RWPE2 (cell line): ENCODE results near the gene TICAM2.

Experiments used
- ATAC-seq: fragments of 200-7000 bp; cut with Tn5 transposase; 3 replicates; pipeline ENCODE4 v1.9.1; 2021; ENCODE audit warnings: low read depth
- DNase-seq: peaks from one replicate; pipeline ENCODE4 v3.0.0-alpha.2; 2020; ENCODE audit warnings: low spot score
- H3K27ac ChIP-seq: fragments of 450-650 bp; 2 replicates; pipeline ENCODE4 v1.5.1; 2017; ENCODE audit warnings: mild to moderate bottlenecking; ENCODE audit not compliant: poor library complexity, severe bottlenecking
- H3K27me3 ChIP-seq: fragments of 250-450 bp; sonication (Bioruptor Pico); 2 replicates; pipeline ENCODE4 v1.5.1; 2021; ENCODE audit warnings: mild to moderate bottlenecking, moderate library complexity; ENCODE audit not compliant: insufficient read depth, poor library complexity, severe bottlenecking
- H3K36me3 ChIP-seq: fragments of 250-450 bp; sonication (Bioruptor Pico); 2 replicates; pipeline ENCODE4 v1.5.1; 2020; ENCODE audit warnings: low read depth, mild to moderate bottlenecking, moderate library complexity
- H3K4me1 ChIP-seq: fragments of 250-450 bp; sonication (Bioruptor Pico); 2 replicates; pipeline ENCODE4 v1.5.1; 2021; ENCODE audit warnings: mild to moderate bottlenecking, moderate library complexity; ENCODE audit not compliant: insufficient read depth, poor library complexity, severe bottlenecking
- H3K4me3 ChIP-seq: fragments of 250-450 bp; sonication (Bioruptor Pico); 2 replicates; pipeline ENCODE4 v1.5.1; 2021; ENCODE audit warnings: mild to moderate bottlenecking, moderate library complexity; ENCODE audit not compliant: severe bottlenecking
- H3K9me3 ChIP-seq: fragments of 250-450 bp; sonication (Bioruptor Pico); 2 replicates; pipeline ENCODE4 v1.5.1; 2021; ENCODE audit warnings: mild to moderate bottlenecking, moderate library complexity; ENCODE audit not compliant: severe bottlenecking
- TF ChIP-seq, protein P1 (sequence below): fragments of 450-650 bp; IDR thresholded peaks from one replicate; pipeline ENCODE4 v1.5.1; 2017; ENCODE audit warnings: mild to moderate bottlenecking, moderate library complexity; ENCODE audit not compliant: poor library complexity, severe bottlenecking

Gene TICAM2

DNA sequence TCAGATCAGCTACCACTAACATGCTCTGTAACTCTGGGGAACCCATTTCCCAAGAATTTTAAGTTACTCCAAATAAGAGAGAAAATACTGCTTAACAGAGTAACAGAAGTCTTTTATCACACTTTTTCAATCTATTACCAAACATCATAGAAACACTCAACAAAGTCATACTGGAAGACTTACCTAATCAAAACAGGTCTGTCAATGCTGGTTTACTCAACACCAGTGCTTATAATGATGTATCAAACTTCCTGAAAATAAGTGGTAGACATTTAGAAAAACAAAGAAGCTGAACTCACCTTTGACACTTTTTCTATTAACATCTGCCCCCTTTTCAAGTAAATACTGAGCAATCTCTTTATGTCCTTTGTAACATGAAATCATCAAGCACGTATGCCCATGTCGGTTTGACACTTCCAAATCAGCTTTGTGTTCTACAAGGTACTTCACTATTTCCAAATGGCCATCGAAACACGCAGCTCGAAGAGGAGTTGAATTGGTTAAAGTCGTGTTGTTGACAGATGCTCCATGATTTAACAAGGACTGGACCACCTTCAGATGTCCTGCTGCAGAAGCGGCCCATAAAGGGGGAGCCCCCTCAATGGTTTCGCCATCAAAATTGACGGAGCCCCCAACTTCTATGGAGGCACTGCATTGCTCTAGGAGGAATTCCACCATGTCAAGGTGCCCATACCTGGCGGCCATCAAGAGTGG is 59.5 kb downstream of the TICAM2 start:
- Histone ChIP-seq H3K36me3 (peaks cover 54% of the 10 kb centered on the region), H3K27ac (peak overlapping the region; percentile 73)
- ATAC-seq = no peak

GRCh38 chr5:115542086-115542485 is 60.2 kb downstream of the TICAM2 start:
- Histone ChIP-seq H3K36me3 (peaks cover 61% of the 10 kb centered on the region), H3K4me3 (peak overlapping the region; percentile 84), H3K27ac (no peak overlapping the region), H3K9me3 (peaks cover 7% of the 10 kb centered on the region), H3K4me1 (peaks cover 31% of the 10 kb centered on the region), H3K27me3 (no peaks in the 10 kb centered on the region)
- ATAC-seq = no peak
- DNase-seq = no peak
- TF ChIP-seq, protein P1, sequence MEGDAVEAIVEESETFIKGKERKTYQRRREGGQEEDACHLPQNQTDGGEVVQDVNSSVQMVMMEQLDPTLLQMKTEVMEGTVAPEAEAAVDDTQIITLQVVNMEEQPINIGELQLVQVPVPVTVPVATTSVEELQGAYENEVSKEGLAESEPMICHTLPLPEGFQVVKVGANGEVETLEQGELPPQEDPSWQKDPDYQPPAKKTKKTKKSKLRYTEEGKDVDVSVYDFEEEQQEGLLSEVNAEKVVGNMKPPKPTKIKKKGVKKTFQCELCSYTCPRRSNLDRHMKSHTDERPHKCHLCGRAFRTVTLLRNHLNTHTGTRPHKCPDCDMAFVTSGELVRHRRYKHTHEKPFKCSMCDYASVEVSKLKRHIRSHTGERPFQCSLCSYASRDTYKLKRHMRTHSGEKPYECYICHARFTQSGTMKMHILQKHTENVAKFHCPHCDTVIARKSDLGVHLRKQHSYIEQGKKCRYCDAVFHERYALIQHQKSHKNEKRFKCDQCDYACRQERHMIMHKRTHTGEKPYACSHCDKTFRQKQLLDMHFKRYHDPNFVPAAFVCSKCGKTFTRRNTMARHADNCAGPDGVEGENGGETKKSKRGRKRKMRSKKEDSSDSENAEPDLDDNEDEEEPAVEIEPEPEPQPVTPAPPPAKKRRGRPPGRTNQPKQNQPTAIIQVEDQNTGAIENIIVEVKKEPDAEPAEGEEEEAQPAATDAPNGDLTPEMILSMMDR = no peak

More for the DNA sequence above, 59.5 kb downstream of the TICAM2 start:
- TF ChIP-seq, protein P1 = no peak
- Histone ChIP-seq H3K4me1 (peaks cover 27% of the 10 kb centered on the region), H3K4me3 (peak overlapping the region; percentile 84), H3K27me3 (no peaks in the 10 kb centered on the region), H3K9me3 (peaks cover 7% of the 10 kb centered on the region)
- DNase-seq = no peak

- no peak overlapping the region for H3K27ac ChIP-seq
- H3K4me1 ChIP-seq = peaks cover 31% of the 10 kb centered on the region
- H3K4me3 ChIP-seq = peak overlapping the region; percentile 84
- DNase-seq (no peak), ATAC-seq (no peak)
- no peaks in the 10 kb centered on the region for H3K27me3 ChIP-seq
- TF ChIP-seq, protein P1 = no peak
- peaks cover 65% of the 10 kb centered on the region for H3K36me3 ChIP-seq
- peaks cover 7% of the 10 kb centered on the region for H3K9me3 ChIP-seq
Observed at GRCh38 chr5:115541611-115542010, 60.7 kb downstream of the TICAM2 start.

DNA sequence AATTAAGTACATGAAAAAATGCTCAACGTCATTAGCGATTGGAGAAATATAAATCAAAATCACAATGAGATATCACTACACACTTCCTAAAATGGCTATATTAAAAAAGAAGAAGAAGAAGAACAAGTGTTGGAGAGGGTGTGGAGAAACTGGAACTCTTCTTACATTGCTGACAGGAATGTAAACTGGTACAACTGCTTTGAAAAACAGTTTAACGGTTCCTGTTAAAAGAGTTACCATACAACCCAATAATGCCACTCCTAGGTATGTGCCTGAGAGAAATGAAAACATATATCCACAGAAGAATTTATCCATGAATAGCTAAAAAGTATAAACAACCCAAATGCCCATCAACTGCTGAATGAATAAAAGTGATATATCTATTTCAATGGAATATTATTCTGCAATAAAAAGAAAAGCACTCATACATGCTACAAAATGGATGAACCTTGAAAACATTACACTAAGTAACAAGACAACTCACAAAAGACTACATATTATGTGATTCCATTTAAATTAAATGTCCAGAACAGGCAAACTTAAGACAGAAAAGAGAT is 66.7 kb downstream of the TICAM2 start:
- Histone ChIP-seq H3K9me3 (no peaks in the 10 kb centered on the region), H3K36me3 (peaks cover 72% of the 10 kb centered on the region), H3K4me3 (no peak overlapping the region), H3K27ac (no peak overlapping the region), H3K4me1 (peaks cover 62% of the 10 kb centered on the region), H3K27me3 (no peaks in the 10 kb centered on the region)
- ATAC-seq (no peak), DNase-seq (no peak)
- TF ChIP-seq, protein P1 = no peak

DNA sequence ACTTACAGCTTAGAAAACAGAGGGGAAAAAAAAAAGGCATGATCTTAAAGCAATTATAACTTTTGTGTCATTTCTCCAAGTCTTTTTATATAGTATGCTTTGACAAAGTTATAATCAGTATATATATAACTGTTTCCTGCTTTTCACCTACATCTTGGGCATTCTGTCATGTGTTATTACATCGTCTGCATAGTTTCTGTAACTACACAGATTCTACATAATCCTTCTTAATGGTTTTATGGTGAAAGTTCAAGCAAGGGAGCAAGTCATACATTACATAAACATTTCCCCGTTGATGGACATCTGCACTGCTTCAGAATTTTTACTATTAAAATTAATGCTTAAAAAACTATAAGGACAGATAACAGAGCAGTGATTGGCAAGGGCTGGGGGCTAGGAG is 69.8 kb downstream of the TICAM2 start:
- H3K36me3 ChIP-seq = peaks cover 56% of the 10 kb centered on the region
- no peaks in the 10 kb centered on the region for H3K9me3 ChIP-seq
- DNase-seq (no peak), ATAC-seq (peak; percentile 66; the same call in 2 of the 3 replicates)
- H3K27me3 ChIP-seq = no peaks in the 10 kb centered on the region
- peak overlapping the region; percentile 34 for H3K27ac ChIP-seq
- TF ChIP-seq, protein P1 = no peak
- peaks cover 56% of the 10 kb centered on the region for H3K4me1 ChIP-seq
- no peak overlapping the region for H3K4me3 ChIP-seq
